ENCODE data around the gene GLUL. TPM values are rescaled to one million over a fixed set of nuclear protein-coding genes. Genes with fewer than 3 reads are reported as not detected.

Gene GLUL
- total RNA-seq, 1 donor from 2014 or later = 1,001 TPM

DNA sequence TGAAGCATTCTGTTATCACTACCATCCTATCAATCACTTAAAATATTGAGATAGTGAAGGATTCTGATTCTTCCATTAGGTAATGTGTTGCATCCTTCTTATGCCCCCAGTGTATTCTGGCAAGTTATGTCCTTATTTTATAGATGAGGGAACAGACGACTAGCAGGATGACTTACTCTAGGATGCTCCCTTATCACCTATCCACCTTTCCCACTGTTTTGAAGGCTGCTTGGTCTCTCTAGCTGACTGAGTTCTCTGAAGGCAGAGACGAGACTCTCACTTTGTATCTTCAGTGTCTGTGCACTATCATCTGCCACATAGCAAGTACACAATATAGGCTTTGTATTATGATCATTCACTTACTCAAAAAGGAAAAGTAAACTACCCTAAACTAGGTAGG, 4.0 kb downstream of the GLUL start:
- intact Hi-C loops (cut with DNase I) = no loop called here
- H3K4me1 ChIP-seq = peaks cover 35% of the 10 kb centered on the region
- H3K27me3 ChIP-seq = no peaks in the 10 kb centered on the region
- no peak for DNase-seq
- ATAC-seq = no peak
- peak overlapping the region; percentile 94 for H3K4me3 ChIP-seq
- TF ChIP-seq, protein P1, sequence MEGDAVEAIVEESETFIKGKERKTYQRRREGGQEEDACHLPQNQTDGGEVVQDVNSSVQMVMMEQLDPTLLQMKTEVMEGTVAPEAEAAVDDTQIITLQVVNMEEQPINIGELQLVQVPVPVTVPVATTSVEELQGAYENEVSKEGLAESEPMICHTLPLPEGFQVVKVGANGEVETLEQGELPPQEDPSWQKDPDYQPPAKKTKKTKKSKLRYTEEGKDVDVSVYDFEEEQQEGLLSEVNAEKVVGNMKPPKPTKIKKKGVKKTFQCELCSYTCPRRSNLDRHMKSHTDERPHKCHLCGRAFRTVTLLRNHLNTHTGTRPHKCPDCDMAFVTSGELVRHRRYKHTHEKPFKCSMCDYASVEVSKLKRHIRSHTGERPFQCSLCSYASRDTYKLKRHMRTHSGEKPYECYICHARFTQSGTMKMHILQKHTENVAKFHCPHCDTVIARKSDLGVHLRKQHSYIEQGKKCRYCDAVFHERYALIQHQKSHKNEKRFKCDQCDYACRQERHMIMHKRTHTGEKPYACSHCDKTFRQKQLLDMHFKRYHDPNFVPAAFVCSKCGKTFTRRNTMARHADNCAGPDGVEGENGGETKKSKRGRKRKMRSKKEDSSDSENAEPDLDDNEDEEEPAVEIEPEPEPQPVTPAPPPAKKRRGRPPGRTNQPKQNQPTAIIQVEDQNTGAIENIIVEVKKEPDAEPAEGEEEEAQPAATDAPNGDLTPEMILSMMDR (IDR thresholded peaks at IDR 0.05) = no peak
- H3K9me3 ChIP-seq = no peaks in the 10 kb centered on the region
- H3K27ac ChIP-seq = peak overlapping the region; percentile 99
- peaks cover 73% of the 10 kb centered on the region for H3K36me3 ChIP-seq

DNA sequence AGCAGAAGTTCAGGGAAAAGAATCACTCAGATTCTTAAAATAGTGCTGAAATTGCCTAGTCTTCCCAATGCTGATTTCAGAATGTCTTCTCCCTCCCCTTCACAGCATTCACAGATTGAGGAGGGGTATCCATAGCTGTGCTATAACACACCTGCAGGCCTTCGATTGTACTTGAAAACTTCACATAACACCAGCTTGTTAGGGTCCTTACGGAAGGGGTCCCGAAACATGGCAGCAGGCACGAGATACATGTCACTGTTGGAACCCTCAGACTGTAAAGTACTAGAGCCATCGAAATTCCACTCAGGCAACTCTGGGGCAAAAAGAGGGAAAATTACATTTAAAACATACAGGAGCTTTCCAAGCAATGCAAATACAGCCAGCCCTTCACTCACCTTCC, 4.6 kb downstream of the GLUL start:
- Histone ChIP-seq H3K4me1 (peaks cover 32% of the 10 kb centered on the region), H3K9me3 (no peaks in the 10 kb centered on the region), H3K27ac (no peak overlapping the region), H3K36me3 (peaks cover 78% of the 10 kb centered on the region), H3K27me3 (no peaks in the 10 kb centered on the region), H3K4me3 (no peak overlapping the region)
- intact Hi-C loops (cut with DNase I) = no loop called here
- DNase-seq = no peak
- TF ChIP-seq, protein P1 (IDR thresholded peaks at IDR 0.05) = no peak
- ATAC-seq = no peak

DNA sequence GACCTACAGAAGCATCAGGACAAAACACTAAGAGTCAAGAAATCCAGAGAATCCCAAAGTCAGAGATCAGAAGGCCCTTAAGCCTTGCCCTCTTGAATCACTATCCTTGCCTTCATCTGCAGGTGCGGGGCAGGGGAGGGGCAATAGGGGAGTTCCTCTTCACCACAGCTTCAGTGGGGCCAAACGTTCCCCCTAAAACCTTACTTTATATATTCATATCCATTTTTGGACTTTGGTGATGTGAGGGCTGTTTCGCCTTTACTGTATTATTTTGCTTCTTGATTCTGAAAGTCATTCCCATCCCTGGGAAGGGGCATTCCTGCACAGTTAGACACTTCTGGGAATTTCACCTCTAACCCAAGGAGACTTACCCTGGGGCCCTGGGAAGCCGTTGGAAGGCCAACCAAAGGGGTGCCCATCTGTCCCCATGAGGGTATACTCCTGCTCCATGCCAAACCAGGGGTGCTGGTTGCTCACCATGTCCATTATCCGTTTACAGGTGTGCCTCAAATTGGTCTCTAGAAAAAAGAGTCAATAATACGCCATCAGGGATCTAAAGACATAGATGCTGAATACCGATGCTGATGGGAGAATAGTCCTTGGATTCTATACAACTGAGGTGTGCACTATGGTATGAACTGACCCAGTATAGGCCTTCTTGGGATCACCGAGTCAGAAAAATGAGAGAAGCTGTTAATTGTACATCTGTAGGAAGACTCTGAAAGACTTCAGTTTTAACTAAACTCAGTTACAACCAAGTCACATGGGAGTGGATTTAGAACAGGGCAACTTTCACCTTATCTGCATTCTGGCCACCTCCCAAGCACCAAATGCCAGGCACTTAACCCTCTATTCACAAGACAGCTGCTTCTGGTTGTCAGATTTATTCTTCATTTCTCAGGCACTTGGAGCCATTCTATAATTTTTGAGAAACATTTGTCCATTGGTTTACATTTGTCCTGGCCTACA, 5.4 kb downstream of the GLUL start:
- Histone ChIP-seq H3K4me1 (peaks cover 32% of the 10 kb centered on the region), H3K27me3 (no peaks in the 10 kb centered on the region), H3K36me3 (peaks cover 87% of the 10 kb centered on the region), H3K27ac (no peak overlapping the region), H3K9me3 (no peaks in the 10 kb centered on the region), H3K4me3 (no peak overlapping the region)
- TF ChIP-seq, protein P1 (IDR thresholded peaks at IDR 0.05) = no peak
- DNase-seq (no peak), ATAC-seq (no peak)
- intact Hi-C loops (cut with DNase I) = no loop called here

DNA sequence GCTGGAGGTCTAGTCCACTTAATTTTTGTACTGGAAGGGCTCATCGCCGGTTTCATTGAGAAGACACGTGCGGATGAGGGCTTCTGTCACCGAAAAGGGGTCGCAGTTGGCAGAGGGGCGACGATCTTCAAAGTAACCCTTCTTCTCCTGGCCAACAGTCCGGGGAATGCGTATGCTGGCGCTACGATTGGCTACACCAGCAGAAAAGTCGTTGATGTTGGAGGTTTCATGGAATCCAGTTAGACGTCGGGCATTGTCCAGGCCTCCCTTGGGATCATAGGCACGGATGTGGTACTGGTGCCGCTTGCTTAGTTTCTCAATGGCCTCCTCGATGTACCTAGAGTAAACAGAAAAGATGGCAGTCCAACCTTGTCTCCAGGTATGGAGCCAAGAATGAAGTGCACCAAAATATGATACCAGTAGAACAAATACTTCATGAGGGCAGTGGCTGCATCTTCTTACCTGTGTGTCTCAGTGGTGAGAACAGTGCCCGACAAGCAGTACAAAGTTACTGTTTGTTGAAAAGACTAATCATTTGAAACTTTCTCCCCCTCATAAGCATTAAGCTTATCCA, 7.1 kb downstream of the GLUL start:
- H3K9me3 ChIP-seq = no peaks in the 10 kb centered on the region
- DNase-seq = no peak
- peaks cover 32% of the 10 kb centered on the region for H3K4me1 ChIP-seq
- ATAC-seq = no peak
- peaks cover 79% of the 10 kb centered on the region for H3K36me3 ChIP-seq
- intact Hi-C loops (cut with DNase I) = no loop called here
- H3K27ac ChIP-seq = no peak overlapping the region
- TF ChIP-seq, protein P1 (IDR thresholded peaks at IDR 0.05) = no peak
- H3K27me3 ChIP-seq = no peaks in the 10 kb centered on the region
- no peak overlapping the region for H3K4me3 ChIP-seq

DNA sequence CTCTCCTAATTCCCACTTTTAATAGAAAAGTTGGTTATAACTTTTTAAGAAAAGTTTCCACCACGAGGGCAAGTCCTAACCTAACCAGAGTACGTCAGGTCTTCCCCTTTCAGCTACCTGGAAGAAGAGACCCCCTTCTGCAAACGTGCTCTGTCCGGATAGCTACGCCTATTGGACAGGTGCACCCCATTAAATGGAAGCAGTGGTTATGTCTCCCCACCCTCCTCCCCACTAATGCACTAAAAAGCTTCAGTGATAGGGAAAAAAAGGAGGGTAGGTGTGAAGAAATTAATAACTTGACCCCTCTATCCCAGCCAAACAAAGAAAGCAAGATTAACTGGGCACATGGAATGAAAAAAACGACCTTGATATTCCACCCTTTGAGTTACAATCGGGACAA, 7.7 kb downstream of the GLUL start:
- Histone ChIP-seq H3K4me1 (peaks cover 29% of the 10 kb centered on the region), H3K4me3 (no peak overlapping the region), H3K9me3 (no peaks in the 10 kb centered on the region), H3K27ac (no peak overlapping the region), H3K27me3 (no peaks in the 10 kb centered on the region), H3K36me3 (peaks cover 78% of the 10 kb centered on the region)
- ATAC-seq (no peak), DNase-seq (no peak)
- TF ChIP-seq, protein P1 (IDR thresholded peaks at IDR 0.05) = no peak
- intact Hi-C loops (cut with DNase I) = no loop called here

Data from upper lobe of right lung (tissue), 1 donor.